GM12801 (cell line): ENCODE data around the gene NOS2.

Experiments used
- CTCF ChIP-seq: IDR thresholded peaks from one replicate; pipeline ENCODE4 v1.5.1; 2011; ENCODE audit warnings: control low read depth; ENCODE audit not compliant: insufficient read length; ENCODE audit errors: extremely low read depth

NOS2 gene

GRCh38 chr17:27818401-27819105, 18.2 kb upstream of the NOS2 start:
- no peak for TF ChIP-seq CTCF

- TF ChIP-seq CTCF, result no peak
These were observed 17.4 kb upstream of the NOS2 start for GRCh38 chr17:27817731-27818130.

GRCh38 chr17:27816946-27817345, 16.6 kb upstream of the NOS2 start:
- no peak for TF ChIP-seq CTCF

GRCh38 chr17:27811961-27812360, 11.6 kb upstream of the NOS2 start:
- no peak for TF ChIP-seq CTCF

GRCh38 chr17:27810902-27811557, 10.7 kb upstream of the NOS2 start:
- TF ChIP-seq CTCF, result no peak

- TF ChIP-seq CTCF, result no peak
These were observed 10.0 kb upstream of the NOS2 start for GRCh38 chr17:27810211-27810901.

- TF ChIP-seq CTCF, result no peak
These were observed 9.2 kb upstream of the NOS2 start for GRCh38 chr17:27809555-27809954.
